ENCODE data around the gene CRB2.

- TF ChIP-seq CTCF (conservative IDR thresholded peaks at IDR 0.05; ENCODE audit: low read depth, low read length) (no peak), RAD21 (IDR thresholded peaks at IDR 0.05; ENCODE audit: low read length) (no peak), RFX5 (IDR thresholded peaks at IDR 0.05; ENCODE audit: low read depth, low read length) (no peak)
Measured at GRCh38 chr9:123400926-123401503, 45.0 kb downstream of the CRB2 start.

Data from IMR-90 (cell line).